CD14-positive monocyte (primary cell): ENCODE data around the gene DNAH9. TPM values are rescaled to one million over a fixed set of nuclear protein-coding genes. Genes with fewer than 3 reads are reported as not detected.

ENCODE experiments used
- DNase-seq, 3 donors: peaks; one replicate each; pipeline ENCODE4 v3.0.0-alpha.2; 2011 to 2022
- H2AFZ ChIP-seq: 2 replicates; pipeline ENCODE4 v1.6.0; 2012; ENCODE audit warnings: mild to moderate bottlenecking, low read depth, low read length, inconsistent platforms; ENCODE audit not compliant: insufficient read depth, poor library complexity, severe bottlenecking
- H3K27ac ChIP-seq, 2 donors: 1 replicate in 1 of 2; 2 replicates in 1 of 2; pipeline ENCODE4 v1.5.1; 2012 to 2013; ENCODE audit warnings: low read length in 2 of 2, control low read depth in 1 of 2, inconsistent platforms in 1 of 2, low read depth in 1 of 2, mild to moderate bottlenecking in 1 of 2
- H3K27me3 ChIP-seq, 2 donors: one replicate each; pipeline versions ENCODE4 v1.6.0 to v1.6.1; 2011 to 2013; ENCODE audit warnings: low read length in 2 of 2; ENCODE audit not compliant: control insufficient read depth in 2 of 2, insufficient read depth in 2 of 2
- H3K36me3 ChIP-seq, 2 donors: replicated peaks in 1 of 2; 1 replicate in 1 of 2; 2 replicates in 1 of 2; pipeline versions ENCODE4 v1.5.1 to v1.6.1; 2012 to 2013; ENCODE audit warnings: low read length in 2 of 2, control low read depth in 1 of 2, inconsistent platforms in 1 of 2, mild to moderate bottlenecking in 1 of 2; ENCODE audit not compliant: insufficient read depth in 2 of 2, control insufficient read depth in 1 of 2
- H3K4me1 ChIP-seq, 2 donors: 1 replicate in 1 of 2; 2 replicates in 1 of 2; pipeline versions ENCODE4 v1.5.1 to v1.6.1; 2012 to 2013; ENCODE audit warnings: low read length in 2 of 2, control low read depth in 1 of 2, inconsistent platforms in 1 of 2, mild to moderate bottlenecking in 1 of 2, moderate library complexity in 1 of 2; ENCODE audit not compliant: insufficient read depth in 2 of 2, control insufficient read depth in 1 of 2
- H3K4me2 ChIP-seq: replicated peaks from 2 replicates; pipeline ENCODE3; 2012; ENCODE audit warnings: low read length, moderate library complexity, mild to moderate bottlenecking; ENCODE audit not compliant: poor library complexity, severe bottlenecking; ENCODE audit errors: extremely low read depth
- H3K4me3 ChIP-seq, 3 experiments: fragments of 200-600 bp in 1 of 3; sonication (generic) in 1 of 3; replicated peaks in 1 of 3; 1 replicate in 2 of 3; 2 replicates in 1 of 3; pipeline ENCODE4 v1.5.1; 2011 to 2013; ENCODE audit warnings: low read length in 3 of 3, mild to moderate bottlenecking in 3 of 3, control low read depth in 2 of 3, low read depth in 2 of 3, inconsistent platforms in 1 of 3, moderate library complexity in 1 of 3
- H3K79me2 ChIP-seq: 2 replicates; pipeline ENCODE4 v1.6.0; 2012; ENCODE audit warnings: mild to moderate bottlenecking, control low read depth, inconsistent platforms, low read length, moderate library complexity; ENCODE audit not compliant: insufficient read depth
- H3K9ac ChIP-seq: 2 replicates; pipeline ENCODE4 v1.6.0; 2017; ENCODE audit warnings: low read length, mild to moderate bottlenecking; ENCODE audit not compliant: insufficient read depth, poor library complexity, severe bottlenecking
- H3K9me3 ChIP-seq, 2 donors: replicated peaks in 1 of 2; 1 replicate in 1 of 2; 2 replicates in 1 of 2; pipeline versions ENCODE4 v1.5.1 to v1.6.1; 2012 to 2013; ENCODE audit warnings: low read length in 2 of 2, control low read depth in 1 of 2; ENCODE audit not compliant: control insufficient read depth in 1 of 2, insufficient read depth in 1 of 2
- H4K20me1 ChIP-seq: 2 replicates; pipeline ENCODE4 v1.6.0; 2012; ENCODE audit warnings: mild to moderate bottlenecking, low read length, control low read depth, moderate library complexity; ENCODE audit not compliant: insufficient read depth
- H3K27ac Mint-ChIP-seq, 7 donors: one replicate each; pipeline ENCODE4 v1.8.0; 2020; ENCODE audit warnings: mild to moderate bottlenecking in 7 of 7, mixed read lengths in 7 of 7, moderate library complexity in 6 of 7, inconsistent platforms in 2 of 7
- H3K27me3 Mint-ChIP-seq, 3 donors: one replicate each; pipeline ENCODE4 v1.8.0; 2021 to 2022; ENCODE audit warnings: low read depth in 3 of 3, mild to moderate bottlenecking in 3 of 3, mixed read lengths in 3 of 3, moderate library complexity in 3 of 3, inconsistent platforms in 1 of 3
- H3K36me3 Mint-ChIP-seq, 2 donors: one replicate each; pipeline ENCODE4 v1.8.0; 2020; ENCODE audit warnings: mixed read lengths in 2 of 2, inconsistent platforms in 1 of 2, mild to moderate bottlenecking in 1 of 2
- H3K4me1 Mint-ChIP-seq: one replicate; pipeline ENCODE4 v1.8.0; 2020; ENCODE audit warnings: mild to moderate bottlenecking, mixed read lengths
- H3K4me3 Mint-ChIP-seq, 2 donors: one replicate each; pipeline ENCODE4 v1.8.0; 2020; ENCODE audit warnings: mild to moderate bottlenecking in 2 of 2, mixed read lengths in 2 of 2, moderate library complexity in 1 of 2
- H3K9me3 Mint-ChIP-seq, 7 donors: one replicate each; pipeline ENCODE4 v1.8.0; 2020 to 2022; ENCODE audit warnings: mixed read lengths in 7 of 7, mild to moderate bottlenecking in 6 of 7, moderate library complexity in 6 of 7, inconsistent platforms in 2 of 7
- CTCF ChIP-seq: fragments of 200-600 bp; IDR thresholded peaks from one replicate; pipeline ENCODE4 v1.8.0; 2022; ENCODE audit warnings: antibody characterized with exemption, mild to moderate bottlenecking
- WGBS: methylation state at CpG from one replicate; pipeline ENCODE4 v1.1.5; 2013; ENCODE audit warnings: missing lambda C conversion rate; ENCODE audit not compliant: insufficient coverage; 5-methylcytosine and 5-hydroxymethylcytosine counted together
- intact Hi-C, 2 donors: fragments of 100-400 bp; cut with micrococcal nuclease; formaldehyde crosslinking; loops; one replicate each; pipeline versions ENCODE4 v1.15.0 to v1.15.1; 2023
- polyA plus RNA-seq, 3 donors: library from polyadenylated mRNA; depleted of rRNA in 1 of 3; unstranded in 2 of 3; stranded (reverse) in 1 of 3; fragments of 300-500 nt in 2 of 3; fragments of >200 nt in 1 of 3; fragmentation: Illumina TruSeq in 2 of 3; gene quantifications; 1 replicate in 2 of 3; 2 replicates in 1 of 3; pipeline ENCODE4 v1.2.3, GENCODE V29; 2012 to 2021

DNAH9 gene
- polyA plus RNA-seq, 3 donors, result not detected

GRCh38 chr17:11999696-12000095 lies 401.4 kb downstream of the DNAH9 start:
- H3K4me2 ChIP-seq, result peak overlapping the region; percentile 55
- Mint-ChIP-seq H3K4me1 (peaks cover 29% of the 10 kb centered on the region), H3K27ac (peak overlapping the region; percentile 10 to 86 (median 68)), H3K9me3 (peaks cover 0 to 4% (median 0%) of the 10 kb centered on the region in 7 donors), H3K36me3 (no peaks in the 10 kb centered on the region), H3K4me3 (no peak overlapping the region), H3K27me3 (peaks cover 2 to 3% (median 2%) of the 10 kb centered on the region in 3 donors)
- TF ChIP-seq CTCF, result no peak
- intact Hi-C loops, result no loop called here
- peak overlapping the region in 1 of 3 experiments; percentile 30 for H3K4me3 ChIP-seq
- H3K27me3 ChIP-seq, result no peaks in the 10 kb centered on the region
- WGBS, result 33% methylated on average over 4 of the region's 5 CpGs
- H2AFZ ChIP-seq, result no peak overlapping the region
- H4K20me1 ChIP-seq, result no peaks in the 10 kb centered on the region
- peak; percentile 64 to 84 (median 83) for DNase-seq
- H3K4me1 ChIP-seq, result peaks cover 22 to 28% of the 10 kb centered on the region in 2 donors
- H3K27ac ChIP-seq, result peak overlapping the region in 1 of 2 donors; percentile 67
- H3K36me3 ChIP-seq, result no peaks in the 10 kb centered on the region
- peaks cover 5% of the 10 kb centered on the region for H3K79me2 ChIP-seq
- no peaks in the 10 kb centered on the region for H3K9me3 ChIP-seq
- no peak overlapping the region for H3K9ac ChIP-seq

GRCh38 chr17:12007466-12007865 lies 409.2 kb downstream of the DNAH9 start:
- H3K27ac Mint-ChIP-seq, result no peak overlapping the region
- no peak for TF ChIP-seq CTCF
- no peak overlapping the region for H3K27ac ChIP-seq
- peaks cover 2 to 3% of the 10 kb centered on the region in 2 donors for H3K27me3 ChIP-seq
- H3K4me3 ChIP-seq, result no peak overlapping the region
- peaks cover 0 to 11% (median 4%) of the 10 kb centered on the region in 7 donors for H3K9me3 Mint-ChIP-seq
- no peak overlapping the region for H3K4me3 Mint-ChIP-seq
- intact Hi-C loops, result no loop called here
- H2AFZ ChIP-seq, result no peak overlapping the region
- no peaks in the 10 kb centered on the region for H3K4me1 Mint-ChIP-seq
- no peaks in the 10 kb centered on the region for H3K4me1 ChIP-seq
- WGBS, result 91% methylated on average over 5 of the region's 5 CpGs
- H4K20me1 ChIP-seq, result no peaks in the 10 kb centered on the region
- no peak overlapping the region for H3K9ac ChIP-seq
- H3K36me3 Mint-ChIP-seq, result no peaks in the 10 kb centered on the region
- H3K27me3 Mint-ChIP-seq, result peaks cover 2 to 11% (median 2%) of the 10 kb centered on the region in 3 donors
- H3K4me2 ChIP-seq, result no peak overlapping the region
- no peaks in the 10 kb centered on the region for H3K9me3 ChIP-seq
- H3K79me2 ChIP-seq, result no peaks in the 10 kb centered on the region
- no peaks in the 10 kb centered on the region for H3K36me3 ChIP-seq
- no peak for DNase-seq
